Erythroblast (primary cell): ENCODE measurements around the gene LSM14B.

Experiments used
- GATA1 ChIP-seq: IDR thresholded peaks from 2 replicates; pipeline ENCODE4 v1.6.1; 2011; ENCODE audit warnings: low read depth, mild to moderate bottlenecking, control low read depth, low read length, moderate library complexity
- POLR2A ChIP-seq: IDR thresholded peaks from 2 replicates; pipeline ENCODE4 v1.6.1; 2011; ENCODE audit warnings: mild to moderate bottlenecking, low read length

DNA sequence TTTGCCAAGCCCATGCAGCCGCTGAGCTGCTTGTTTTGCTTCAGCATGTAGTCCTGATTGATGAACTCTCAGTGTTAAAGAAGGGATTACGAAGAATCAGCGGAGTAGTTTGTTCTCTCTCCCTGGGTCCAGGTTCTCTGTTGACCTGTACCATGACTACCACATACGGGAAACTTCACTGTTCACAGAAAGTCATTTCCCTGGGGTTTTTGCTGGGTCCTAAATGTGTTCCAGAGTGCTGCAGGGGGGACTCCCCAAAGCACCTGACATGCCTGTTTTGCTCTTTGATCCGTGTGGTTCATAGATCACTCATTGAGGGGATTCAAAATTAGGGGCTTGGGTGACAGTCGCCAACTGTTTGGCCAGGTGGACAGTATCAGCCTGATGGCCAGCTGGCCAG is 5.5 kb downstream of the LSM14B start:
- TF ChIP-seq POLR2A (no peak), GATA1 (no peak)
